HL-60 (cell line): ENCODE measurements around the gene C3orf20.

Experiments used
- POLR2AphosphoS5 ChIP-seq: IDR thresholded peaks from 2 replicates; pipeline ENCODE4 v1.6.1; 2012; ENCODE audit warnings: low read depth
- SPI1 ChIP-seq: IDR thresholded peaks from 2 replicates; pipeline ENCODE4 v1.6.1; 2012; ENCODE audit warnings: low read depth, mild to moderate bottlenecking, borderline replicate concordance
- TF ChIP-seq, protein P1 (sequence below): IDR thresholded peaks from one replicate; pipeline ENCODE4 v1.5.1; 2011; ENCODE audit warnings: low read length, control low read depth, inconsistent platforms; ENCODE audit not compliant: insufficient read depth
- TF ChIP-seq, protein P2 (sequence below): IDR thresholded peaks from 2 replicates; pipeline ENCODE4 v1.6.1; 2012; ENCODE audit warnings: low read depth; ENCODE audit not compliant: insufficient replicate concordance

DNA sequence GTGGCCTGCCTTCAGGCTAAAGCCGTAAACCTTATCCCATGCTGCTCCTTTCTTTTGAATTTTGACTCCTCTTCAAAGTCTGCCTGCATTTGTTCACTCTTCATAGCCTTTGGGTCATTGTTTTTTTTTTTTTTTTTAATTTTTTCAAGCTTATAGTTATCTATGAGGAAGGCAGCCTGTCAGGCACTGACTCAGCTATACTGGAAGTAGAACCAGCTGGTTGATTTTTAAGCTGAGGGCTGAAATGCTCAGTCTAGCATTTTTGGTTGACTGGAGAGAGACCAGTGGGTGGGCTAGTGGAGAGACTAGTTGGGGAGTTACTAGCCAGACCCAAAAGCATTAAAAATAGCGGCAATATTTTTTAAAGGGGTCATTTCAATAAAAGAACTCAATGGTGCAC is 44.1 kb downstream of the C3orf20 start:
- TF ChIP-seq, protein P1, sequence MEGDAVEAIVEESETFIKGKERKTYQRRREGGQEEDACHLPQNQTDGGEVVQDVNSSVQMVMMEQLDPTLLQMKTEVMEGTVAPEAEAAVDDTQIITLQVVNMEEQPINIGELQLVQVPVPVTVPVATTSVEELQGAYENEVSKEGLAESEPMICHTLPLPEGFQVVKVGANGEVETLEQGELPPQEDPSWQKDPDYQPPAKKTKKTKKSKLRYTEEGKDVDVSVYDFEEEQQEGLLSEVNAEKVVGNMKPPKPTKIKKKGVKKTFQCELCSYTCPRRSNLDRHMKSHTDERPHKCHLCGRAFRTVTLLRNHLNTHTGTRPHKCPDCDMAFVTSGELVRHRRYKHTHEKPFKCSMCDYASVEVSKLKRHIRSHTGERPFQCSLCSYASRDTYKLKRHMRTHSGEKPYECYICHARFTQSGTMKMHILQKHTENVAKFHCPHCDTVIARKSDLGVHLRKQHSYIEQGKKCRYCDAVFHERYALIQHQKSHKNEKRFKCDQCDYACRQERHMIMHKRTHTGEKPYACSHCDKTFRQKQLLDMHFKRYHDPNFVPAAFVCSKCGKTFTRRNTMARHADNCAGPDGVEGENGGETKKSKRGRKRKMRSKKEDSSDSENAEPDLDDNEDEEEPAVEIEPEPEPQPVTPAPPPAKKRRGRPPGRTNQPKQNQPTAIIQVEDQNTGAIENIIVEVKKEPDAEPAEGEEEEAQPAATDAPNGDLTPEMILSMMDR, result no peak
- TF ChIP-seq, protein P2, sequence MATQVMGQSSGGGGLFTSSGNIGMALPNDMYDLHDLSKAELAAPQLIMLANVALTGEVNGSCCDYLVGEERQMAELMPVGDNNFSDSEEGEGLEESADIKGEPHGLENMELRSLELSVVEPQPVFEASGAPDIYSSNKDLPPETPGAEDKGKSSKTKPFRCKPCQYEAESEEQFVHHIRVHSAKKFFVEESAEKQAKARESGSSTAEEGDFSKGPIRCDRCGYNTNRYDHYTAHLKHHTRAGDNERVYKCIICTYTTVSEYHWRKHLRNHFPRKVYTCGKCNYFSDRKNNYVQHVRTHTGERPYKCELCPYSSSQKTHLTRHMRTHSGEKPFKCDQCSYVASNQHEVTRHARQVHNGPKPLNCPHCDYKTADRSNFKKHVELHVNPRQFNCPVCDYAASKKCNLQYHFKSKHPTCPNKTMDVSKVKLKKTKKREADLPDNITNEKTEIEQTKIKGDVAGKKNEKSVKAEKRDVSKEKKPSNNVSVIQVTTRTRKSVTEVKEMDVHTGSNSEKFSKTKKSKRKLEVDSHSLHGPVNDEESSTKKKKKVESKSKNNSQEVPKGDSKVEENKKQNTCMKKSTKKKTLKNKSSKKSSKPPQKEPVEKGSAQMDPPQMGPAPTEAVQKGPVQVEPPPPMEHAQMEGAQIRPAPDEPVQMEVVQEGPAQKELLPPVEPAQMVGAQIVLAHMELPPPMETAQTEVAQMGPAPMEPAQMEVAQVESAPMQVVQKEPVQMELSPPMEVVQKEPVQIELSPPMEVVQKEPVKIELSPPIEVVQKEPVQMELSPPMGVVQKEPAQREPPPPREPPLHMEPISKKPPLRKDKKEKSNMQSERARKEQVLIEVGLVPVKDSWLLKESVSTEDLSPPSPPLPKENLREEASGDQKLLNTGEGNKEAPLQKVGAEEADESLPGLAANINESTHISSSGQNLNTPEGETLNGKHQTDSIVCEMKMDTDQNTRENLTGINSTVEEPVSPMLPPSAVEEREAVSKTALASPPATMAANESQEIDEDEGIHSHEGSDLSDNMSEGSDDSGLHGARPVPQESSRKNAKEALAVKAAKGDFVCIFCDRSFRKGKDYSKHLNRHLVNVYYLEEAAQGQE, result no peak
- TF ChIP-seq POLR2AphosphoS5 (no peak), SPI1 (no peak)
